ENCODE data around the gene HSD11B1L. TPM values are rescaled to one million over a fixed set of nuclear protein-coding genes. Genes with fewer than 3 reads are reported as not detected.
A peak's percentile ranks its signal among the peaks of the same experiment; 100 is the strongest.
"Not testable (repeated sequence)": the region's sequence is repeated elsewhere in the genome, so short reads cannot be mapped to it uniquely, and the experiment has no call there.

The HSD11B1L gene
- total RNA-seq, 1 donor from 2014 or later, result 10.3 TPM

- TF ChIP-seq POLR2A (IDR thresholded peaks at IDR 0.05) (peak in 1 of 2 donors; percentile 2), POLR2AphosphoS5 (IDR thresholded peaks at IDR 0.05; ENCODE audit: insufficient read depth in 1 of 2, low read depth in 1 of 2) (peak; percentile 95 to 99), CTCF (IDR thresholded peaks at IDR 0.05) (peak; percentile 88 to 96 (median 88))
These were observed 39.3 kb downstream of the HSD11B1L start, which contains the start of the genes CATSPERD and LONP1 for GRCh38 chr19:5719961-5720790. Gene CATSPERD (plus strand): TSS chr19:5720637. CDS start chr19:5720738, 101 bp downstream. Gene LONP1 (minus strand): TSS chr19:5720146. CDS start chr19:5720132, 14 bp downstream.

GRCh38 chr19:5727453-5728050, 46.7 kb downstream of the HSD11B1L start:
- Histone ChIP-seq H3K27me3 (no peaks in the 10 kb centered on the region), H3K4me1 (no peaks in the 10 kb centered on the region), H3K27ac (no peak overlapping the region), H3K4me3 (no peak overlapping the region), H3K9me3 (no peaks in the 10 kb centered on the region), H3K36me3 (no peaks in the 10 kb centered on the region)
- TF ChIP-seq POLR2AphosphoS5 (IDR thresholded peaks at IDR 0.05; ENCODE audit: insufficient read depth in 1 of 2, low read depth in 1 of 2) (no peak), POLR2A (IDR thresholded peaks at IDR 0.05) (no peak), CTCF (IDR thresholded peaks at IDR 0.05) (no peak)
- no peak for DNase-seq (ENCODE audit: extremely low spot score in 2 of 2)
- intact Hi-C loops (cut with DNase I), result no loop called here

More at GRCh38 chr19:5719961-5720790, 39.3 kb downstream of the HSD11B1L start, which contains the start of the genes CATSPERD and LONP1:
- H3K4me3 ChIP-seq, result peak within 1 kb of the TSS; percentile 75 to 94
- DNase-seq (ENCODE audit: extremely low spot score in 2 of 2), result peak; percentile 99
- no peaks in the 10 kb centered on the region for H3K27me3 ChIP-seq
- peak within 1 kb of the TSS; percentile 93 for H3K27ac ChIP-seq
- peaks cover 31% of the 10 kb centered on the region for H3K4me1 ChIP-seq
- H3K36me3 ChIP-seq, result no peaks in the 10 kb centered on the region
- no peaks in the 10 kb centered on the region for H3K9me3 ChIP-seq
- intact Hi-C loops (cut with DNase I), result no loop called here

GRCh38 chr19:5733172-5733571, 52.3 kb downstream of the HSD11B1L start:
- intact Hi-C loops (cut with DNase I); H3K9me3 ChIP-seq; H3K4me3 ChIP-seq; H3K36me3 ChIP-seq; H3K27ac ChIP-seq; H3K27me3 ChIP-seq; DNase-seq (ENCODE audit: extremely low spot score in 2 of 2); H3K4me1 ChIP-seq: not testable (repeated sequence)

Other genes with a start within 250 kb of the HSD11B1L start
- not detected for gene ZNRF4, start 225.6 kb upstream of the HSD11B1L start, total RNA-seq
- gene TINCR, start 113.1 kb upstream of the HSD11B1L start, total RNA-seq, result 37.1 TPM
- gene SAFB2, start 58.3 kb upstream of the HSD11B1L start, total RNA-seq, result 85.4 TPM
- 145 TPM for gene SAFB, start 57.9 kb upstream of the HSD11B1L start, total RNA-seq
- 83.2 TPM for gene MICOS13, start 511 bp upstream of the HSD11B1L start, total RNA-seq
- gene RPL36, start 9.3 kb downstream of the HSD11B1L start, total RNA-seq, result 703 TPM
- gene LONP1, start 39.1 kb downstream of the HSD11B1L start, total RNA-seq, result 53.3 TPM
- gene CATSPERD, start 39.6 kb downstream of the HSD11B1L start, total RNA-seq, result not detected
- gene PRR22, start 103.7 kb downstream of the HSD11B1L start, total RNA-seq, result 0.98 TPM
- gene DUS3L, start 110.1 kb downstream of the HSD11B1L start, total RNA-seq, result 39.0 TPM
- 3.7 TPM for gene NRTN, start 124.0 kb downstream of the HSD11B1L start, total RNA-seq
- gene FUT6, start 158.7 kb downstream of the HSD11B1L start, total RNA-seq, result 36.8 TPM
- gene FUT3, start 170.4 kb downstream of the HSD11B1L start, total RNA-seq, result 20.9 TPM
- not detected for gene FUT5, start 189.5 kb downstream of the HSD11B1L start, total RNA-seq
- 318 TPM for gene NDUFA11, start 222.8 kb downstream of the HSD11B1L start, total RNA-seq
- gene VMAC, start 223.8 kb downstream of the HSD11B1L start, total RNA-seq, result 7.9 TPM
- gene CAPS, start 233.2 kb downstream of the HSD11B1L start, total RNA-seq, result 35.8 TPM

All from vagina (tissue), 2 donors.